ENCODE data around the gene PLEKHF1.

DNA sequence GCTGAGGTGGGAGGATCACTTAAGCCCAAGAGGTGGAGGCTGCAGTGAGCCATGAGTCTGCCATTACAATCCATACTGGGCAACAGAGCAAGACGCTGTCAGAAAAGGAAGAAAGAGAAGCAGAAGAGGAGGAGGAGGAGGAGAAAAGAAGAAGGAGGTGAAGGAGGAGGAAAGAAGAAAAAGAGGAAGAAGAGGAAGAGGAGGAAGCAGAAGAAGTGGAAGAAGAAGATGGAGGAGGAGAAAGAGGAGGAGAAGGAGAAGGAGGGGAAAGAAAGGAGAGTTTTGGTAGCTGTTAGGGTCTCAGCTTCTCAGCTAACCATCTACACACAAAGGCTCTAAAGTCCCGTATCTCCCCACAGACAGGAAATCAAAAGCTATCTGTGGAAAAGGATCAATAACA lies 23.7 kb upstream of the PLEKHF1 start:
- TF ChIP-seq CTCF (IDR thresholded peaks at IDR 0.05 in 4 of 5, conservative IDR thresholded peaks at IDR 0.05 in 1 of 5) (no peak), POLR2A (IDR thresholded peaks at IDR 0.05) (no peak)

All from gastrocnemius medialis (tissue), 4 donors.